ENCODE data around the gene DNTT.

- no peak for TF ChIP-seq EZH2 (IDR thresholded peaks at IDR 0.05; ENCODE audit: borderline replicate concordance, insufficient read depth, low read length, poor library complexity, severe bottlenecking)
- no peak for TF ChIP-seq CTCF (IDR thresholded peaks at IDR 0.05; ENCODE audit: poor library complexity, severe bottlenecking)
- TF ChIP-seq TAF1 (IDR thresholded peaks at IDR 0.05; ENCODE audit: low read depth), result no peak
These were observed 42.3 kb upstream of the DNTT start for GRCh38 chr10:96261930-96262329.
